ENCODE measurements around the gene USP6NL.

DNA sequence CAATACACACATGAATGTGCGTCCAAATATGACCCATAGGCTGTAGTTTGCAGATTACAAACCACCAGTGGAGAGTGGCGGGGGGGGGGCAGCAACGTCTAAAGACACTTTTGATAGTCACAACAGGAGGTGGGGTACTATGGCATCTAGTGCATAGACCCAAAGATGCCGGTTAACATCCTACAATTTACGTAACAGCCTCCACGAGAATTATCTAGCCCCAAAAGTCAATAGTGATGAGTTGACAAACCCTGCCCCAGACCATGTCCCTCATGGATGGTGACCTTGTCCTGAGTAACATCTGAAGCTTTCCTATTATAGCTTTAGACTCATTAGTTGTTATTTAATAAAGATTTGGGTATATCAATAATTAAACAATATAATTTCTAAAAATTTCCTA lies 31.6 kb downstream of the USP6NL start:
- no peak for TF ChIP-seq CTCF (IDR thresholded peaks at IDR 0.05)
- no peak for TF ChIP-seq POLR2A (IDR thresholded peaks at IDR 0.05)

Measured in uterus (tissue), 2 donors.